ENCODE data around the gene KCTD16. TPM values are rescaled to one million over a fixed set of nuclear protein-coding genes. Genes with fewer than 3 reads are reported as not detected.

Gene KCTD16
- total RNA-seq, 1 experiment from 2014 or later = 0.14 TPM

DNA sequence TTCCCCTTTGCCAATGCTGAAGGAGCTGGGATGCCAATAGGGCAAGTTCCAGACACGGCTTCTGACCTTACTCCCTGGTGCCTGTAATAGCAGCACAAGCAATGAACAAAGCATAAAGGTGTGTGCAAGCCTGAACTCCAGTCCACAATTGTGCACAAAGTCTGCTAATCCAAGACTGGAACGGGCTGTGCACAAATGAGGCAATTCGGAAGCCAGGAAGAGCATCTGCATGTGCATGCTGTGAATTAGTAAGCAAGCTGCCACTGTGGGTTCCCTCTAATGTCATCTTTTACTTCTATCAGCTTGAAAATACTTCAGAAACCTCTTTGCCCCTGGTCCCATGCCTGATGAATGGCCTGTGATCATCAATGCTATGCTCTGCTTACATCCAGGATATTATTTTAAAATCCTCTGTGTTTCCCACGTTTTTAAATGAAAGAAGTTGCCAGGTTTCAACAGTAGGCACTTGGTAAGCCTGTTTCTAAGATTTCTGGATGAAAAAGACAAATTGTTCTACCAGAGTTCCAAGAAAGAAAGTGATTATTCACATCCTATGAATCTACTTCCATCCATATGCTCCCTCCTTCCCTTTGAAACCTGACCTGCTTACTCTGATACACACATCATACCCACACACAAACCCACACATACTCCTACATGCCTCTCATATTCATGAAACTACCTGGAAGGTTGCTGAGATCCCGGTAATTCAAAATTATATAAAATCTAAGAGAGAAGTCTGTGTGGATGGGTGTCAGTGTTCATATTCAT is 165.7 kb downstream of the KCTD16 start:
- CTCF ChIA-PET = interaction anchor here (0.6 kb wide), 1 partner anchor 575 kb away, joined by 3 read pairs; no protein-coding TSS in a partner anchor
- Mint-ChIP-seq H3K27ac (ENCODE audit: unreplicated experiment) (no peak overlapping the region), H3K27me3 (ENCODE audit: unreplicated experiment) (peaks cover 12% of the 10 kb centered on the region), H3K4me1 (ENCODE audit: low read depth, unreplicated experiment) (no peaks in the 10 kb centered on the region), H3K9me3 (ENCODE audit: low read depth, unreplicated experiment) (no peaks in the 10 kb centered on the region), H3K36me3 (ENCODE audit: insufficient read depth, unreplicated experiment) (no peaks in the 10 kb centered on the region), H3K4me3 (ENCODE audit: low read depth, unreplicated experiment) (no peak overlapping the region)
- TF ChIP-seq, protein P1, sequence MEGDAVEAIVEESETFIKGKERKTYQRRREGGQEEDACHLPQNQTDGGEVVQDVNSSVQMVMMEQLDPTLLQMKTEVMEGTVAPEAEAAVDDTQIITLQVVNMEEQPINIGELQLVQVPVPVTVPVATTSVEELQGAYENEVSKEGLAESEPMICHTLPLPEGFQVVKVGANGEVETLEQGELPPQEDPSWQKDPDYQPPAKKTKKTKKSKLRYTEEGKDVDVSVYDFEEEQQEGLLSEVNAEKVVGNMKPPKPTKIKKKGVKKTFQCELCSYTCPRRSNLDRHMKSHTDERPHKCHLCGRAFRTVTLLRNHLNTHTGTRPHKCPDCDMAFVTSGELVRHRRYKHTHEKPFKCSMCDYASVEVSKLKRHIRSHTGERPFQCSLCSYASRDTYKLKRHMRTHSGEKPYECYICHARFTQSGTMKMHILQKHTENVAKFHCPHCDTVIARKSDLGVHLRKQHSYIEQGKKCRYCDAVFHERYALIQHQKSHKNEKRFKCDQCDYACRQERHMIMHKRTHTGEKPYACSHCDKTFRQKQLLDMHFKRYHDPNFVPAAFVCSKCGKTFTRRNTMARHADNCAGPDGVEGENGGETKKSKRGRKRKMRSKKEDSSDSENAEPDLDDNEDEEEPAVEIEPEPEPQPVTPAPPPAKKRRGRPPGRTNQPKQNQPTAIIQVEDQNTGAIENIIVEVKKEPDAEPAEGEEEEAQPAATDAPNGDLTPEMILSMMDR (IDR thresholded peaks at IDR 0.05; ENCODE audit: unreplicated experiment) = no peak
- DNase-seq = no peak
- no TSS peak for BruUV-seq (replicated peaks)
- intact Hi-C loops (cut with micrococcal nuclease; ENCODE audit: unreplicated experiment) = no loop called here

DNA sequence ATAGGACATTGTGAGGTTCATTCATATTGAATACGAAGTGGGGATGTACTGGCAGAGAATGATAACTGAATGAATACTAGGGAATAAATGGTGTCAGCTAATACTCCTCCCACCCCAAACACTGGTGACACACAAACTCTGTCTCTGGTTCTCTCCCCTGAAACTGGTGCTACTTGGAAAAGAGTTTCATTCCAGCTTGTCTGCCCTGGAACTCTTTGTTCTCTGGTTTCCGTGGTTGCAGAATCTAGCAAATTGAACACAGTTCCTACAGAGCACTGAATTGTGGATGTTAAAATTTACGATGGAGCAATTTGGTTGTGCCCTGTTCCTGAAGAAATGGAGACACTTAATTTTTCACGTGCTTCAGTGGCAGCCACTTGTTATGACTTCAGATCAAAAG is 181.7 kb downstream of the KCTD16 start:
- H3K27ac Mint-ChIP-seq (ENCODE audit: unreplicated experiment) = no peak overlapping the region
- peaks cover 10% of the 10 kb centered on the region for H3K27me3 Mint-ChIP-seq (ENCODE audit: unreplicated experiment)
- no peak for DNase-seq
- TF ChIP-seq, protein P1 (IDR thresholded peaks at IDR 0.05; ENCODE audit: unreplicated experiment) = no peak
- CTCF ChIA-PET = no interaction called here
- intact Hi-C loops (cut with micrococcal nuclease; ENCODE audit: unreplicated experiment) = no loop called here
- H3K36me3 Mint-ChIP-seq (ENCODE audit: insufficient read depth, unreplicated experiment) = no peaks in the 10 kb centered on the region
- H3K4me3 Mint-ChIP-seq (ENCODE audit: low read depth, unreplicated experiment) = no peak overlapping the region
- H3K4me1 Mint-ChIP-seq (ENCODE audit: low read depth, unreplicated experiment) = no peaks in the 10 kb centered on the region
- BruUV-seq (replicated peaks) = no TSS peak
- H3K9me3 Mint-ChIP-seq (ENCODE audit: low read depth, unreplicated experiment) = peaks cover 2% of the 10 kb centered on the region

DNA sequence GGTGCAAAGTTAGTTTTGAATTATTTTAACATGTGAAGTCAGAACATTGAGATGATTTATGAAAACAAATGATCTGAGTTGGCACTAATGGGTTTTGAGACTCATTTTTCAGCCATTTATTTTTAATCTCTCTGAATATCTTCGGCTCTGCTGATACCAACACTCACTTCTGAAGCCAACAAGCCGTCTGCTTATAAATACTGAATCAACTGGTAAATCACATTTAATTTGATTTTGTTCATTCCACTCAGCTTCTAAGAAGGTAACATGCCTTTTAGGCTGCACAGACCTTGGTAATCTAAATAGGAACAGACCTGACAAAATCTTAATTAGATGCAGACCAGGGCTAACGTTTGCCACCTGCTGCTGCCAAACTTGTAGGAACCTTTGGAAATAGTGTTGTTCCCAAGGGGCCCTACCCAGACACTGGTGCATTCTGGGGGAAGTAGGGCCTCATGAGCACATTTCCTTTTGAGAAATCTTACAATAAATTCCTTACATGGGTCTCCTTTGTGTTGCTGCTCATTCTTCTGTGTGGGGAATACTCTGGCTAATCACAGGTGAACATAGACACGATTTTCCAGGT is 182.2 kb downstream of the KCTD16 start:
- H3K27me3 Mint-ChIP-seq (ENCODE audit: unreplicated experiment) = peaks cover 10% of the 10 kb centered on the region
- CTCF ChIA-PET = no interaction called here
- intact Hi-C loops (cut with micrococcal nuclease; ENCODE audit: unreplicated experiment) = no loop called here
- no peaks in the 10 kb centered on the region for H3K36me3 Mint-ChIP-seq (ENCODE audit: insufficient read depth, unreplicated experiment)
- H3K9me3 Mint-ChIP-seq (ENCODE audit: low read depth, unreplicated experiment) = peaks cover 2% of the 10 kb centered on the region
- no peaks in the 10 kb centered on the region for H3K4me1 Mint-ChIP-seq (ENCODE audit: low read depth, unreplicated experiment)
- no peak overlapping the region for H3K27ac Mint-ChIP-seq (ENCODE audit: unreplicated experiment)
- BruUV-seq (replicated peaks) = no TSS peak
- DNase-seq = no peak
- TF ChIP-seq, protein P1 (IDR thresholded peaks at IDR 0.05; ENCODE audit: unreplicated experiment) = no peak
- H3K4me3 Mint-ChIP-seq (ENCODE audit: low read depth, unreplicated experiment) = no peak overlapping the region

DNA sequence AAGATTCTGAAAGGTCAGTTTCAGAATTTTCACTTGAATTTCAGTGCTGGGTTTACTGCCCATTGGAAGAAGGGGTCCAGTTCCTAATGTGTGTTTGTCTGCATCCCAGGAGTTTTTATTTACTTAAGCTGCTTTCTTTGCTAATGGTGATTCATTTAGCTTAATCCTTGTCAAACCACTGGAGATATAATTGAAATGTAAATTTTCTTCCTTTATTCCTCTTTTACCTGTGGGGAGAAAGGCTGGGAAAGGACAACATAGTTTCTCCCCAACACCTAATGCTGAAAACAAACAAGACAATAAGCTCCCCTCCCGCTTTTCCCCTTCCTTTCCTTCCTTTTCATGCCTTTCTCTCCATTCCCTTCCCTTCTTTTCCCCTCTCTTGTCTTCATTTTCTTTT is 185.8 kb downstream of the KCTD16 start:
- CTCF ChIA-PET = interaction anchor here (0.6 kb wide), 1 partner anchor 1523 kb away, joined by 4 read pairs; no protein-coding TSS in a partner anchor
- H3K36me3 Mint-ChIP-seq (ENCODE audit: insufficient read depth, unreplicated experiment) = no peaks in the 10 kb centered on the region
- BruUV-seq (replicated peaks) = no TSS peak
- TF ChIP-seq, protein P1 (IDR thresholded peaks at IDR 0.05; ENCODE audit: unreplicated experiment) = no peak
- H3K9me3 Mint-ChIP-seq (ENCODE audit: low read depth, unreplicated experiment) = no peaks in the 10 kb centered on the region
- peaks cover 10% of the 10 kb centered on the region for H3K27me3 Mint-ChIP-seq (ENCODE audit: unreplicated experiment)
- DNase-seq = no peak
- H3K4me1 Mint-ChIP-seq (ENCODE audit: low read depth, unreplicated experiment) = no peaks in the 10 kb centered on the region
- no peak overlapping the region for H3K27ac Mint-ChIP-seq (ENCODE audit: unreplicated experiment)
- no peak overlapping the region for H3K4me3 Mint-ChIP-seq (ENCODE audit: low read depth, unreplicated experiment)
- intact Hi-C loops (cut with micrococcal nuclease; ENCODE audit: unreplicated experiment) = no loop called here

All from Calu3 (cell line).